ENCODE data around the gene CDK5. TPM values are rescaled to one million over a fixed set of nuclear protein-coding genes. Genes with fewer than 3 reads are reported as not detected.

The CDK5 gene
- total and polyA plus RNA-seq, 2 donors (not counting 1 experiment from before 2014, with no cell fraction given) = 15.1 to 27.7 TPM

- H3K4me1 ChIP-seq (ENCODE audit: control insufficient read depth, extremely low read depth, insufficient read depth, low read length) = peaks cover 21% of the 10 kb centered on the region
Measured at GRCh38 chr7:151088019-151088855, 30.5 kb upstream of the CDK5 start.

GRCh38 chr7:151087245-151088018 lies 29.7 kb upstream of the CDK5 start:
- TF ChIP-seq CTCF (conservative IDR thresholded peaks at IDR 0.05 in 1 of 2, IDR thresholded peaks at IDR 0.05 in 1 of 2; ENCODE audit: low read depth in 1 of 2, low read length in 2 of 2) = peak in 1 of 2 donors; percentile 2
- TF ChIP-seq EZH2 (IDR thresholded peaks at IDR 0.05; ENCODE audit: low read length, missing control alignments) = no peak
- H3K79me2 ChIP-seq (ENCODE audit: control insufficient read depth, insufficient read depth, low read length) = peaks cover 58% of the 10 kb centered on the region
- peak overlapping the region; percentile 96 for H3K4me2 ChIP-seq (ENCODE audit: extremely low read depth, insufficient read depth, low read length)
- H3K27ac ChIP-seq (ENCODE audit: insufficient read depth, low read length) = peak overlapping the region; percentile 88
- H3K4me3 ChIP-seq (replicated peaks in 1 of 4; ENCODE audit: control extremely low read depth in 1 of 4, insufficient read depth in 1 of 4, low read depth in 3 of 4, low read length in 4 of 4) = peak overlapping the region; percentile 67 to 96 (median 81)
- peaks cover 23% of the 10 kb centered on the region for H3K4me1 ChIP-seq (ENCODE audit: control insufficient read depth, extremely low read depth, insufficient read depth, low read length)
- H3K27me3 ChIP-seq (ENCODE audit: control insufficient read depth, insufficient read depth, low read length) = no peaks in the 10 kb centered on the region
- no peaks in the 10 kb centered on the region for H3K36me3 ChIP-seq (ENCODE audit: control insufficient read depth, insufficient read depth, low read length)
- H2AFZ ChIP-seq (ENCODE audit: low read length) = no peak overlapping the region
- peak; percentile 60 to 62 for DNase-seq (ENCODE audit: low read depth in 2 of 2)
- peak overlapping the region; percentile 83 for H3K9ac ChIP-seq (ENCODE audit: insufficient read depth, low read length)
- H4K20me1 ChIP-seq (ENCODE audit: control insufficient read depth, extremely low read depth, insufficient read depth, low read length) = no peaks in the 10 kb centered on the region
- no peaks in the 10 kb centered on the region for H3K9me3 ChIP-seq (ENCODE audit: control insufficient read depth, insufficient read depth, low read depth, low read length)

More at GRCh38 chr7:151088019-151088855, 30.5 kb upstream of the CDK5 start:
- H3K36me3 ChIP-seq (ENCODE audit: control insufficient read depth, insufficient read depth, low read length) = no peaks in the 10 kb centered on the region
- peak overlapping the region; percentile 61 to 96 (median 81) for H3K4me3 ChIP-seq (replicated peaks in 1 of 4; ENCODE audit: control extremely low read depth in 1 of 4, insufficient read depth in 1 of 4, low read depth in 3 of 4, low read length in 4 of 4)
- H3K27ac ChIP-seq (ENCODE audit: insufficient read depth, low read length) = peak overlapping the region; percentile 88
- no peaks in the 10 kb centered on the region for H3K27me3 ChIP-seq (ENCODE audit: control insufficient read depth, insufficient read depth, low read length)
- no peak for TF ChIP-seq EZH2 (IDR thresholded peaks at IDR 0.05; ENCODE audit: low read length, missing control alignments)
- no peak for TF ChIP-seq CTCF (conservative IDR thresholded peaks at IDR 0.05 in 1 of 2, IDR thresholded peaks at IDR 0.05 in 1 of 2; ENCODE audit: low read depth in 1 of 2, low read length in 2 of 2)
- peaks cover 63% of the 10 kb centered on the region for H3K79me2 ChIP-seq (ENCODE audit: control insufficient read depth, insufficient read depth, low read length)
- no peak overlapping the region for H2AFZ ChIP-seq (ENCODE audit: low read length)
- H3K4me2 ChIP-seq (ENCODE audit: extremely low read depth, insufficient read depth, low read length) = peak overlapping the region; percentile 96
- H3K9ac ChIP-seq (ENCODE audit: insufficient read depth, low read length) = peak overlapping the region; percentile 83
- no peaks in the 10 kb centered on the region for H3K9me3 ChIP-seq (ENCODE audit: control insufficient read depth, insufficient read depth, low read depth, low read length)
- H4K20me1 ChIP-seq (ENCODE audit: control insufficient read depth, extremely low read depth, insufficient read depth, low read length) = no peaks in the 10 kb centered on the region
- DNase-seq (ENCODE audit: low read depth in 2 of 2) = peak; percentile 17 to 42

- Histone ChIP-seq H2AFZ (ENCODE audit: low read length) (no peak overlapping the region), H3K4me2 (ENCODE audit: extremely low read depth, insufficient read depth, low read length) (peak overlapping the region; percentile 90), H3K27ac (ENCODE audit: insufficient read depth, low read length) (peak overlapping the region; percentile 88), H3K27me3 (ENCODE audit: control insufficient read depth, insufficient read depth, low read length) (no peaks in the 10 kb centered on the region), H4K20me1 (ENCODE audit: control insufficient read depth, extremely low read depth, insufficient read depth, low read length) (no peaks in the 10 kb centered on the region), H3K36me3 (ENCODE audit: control insufficient read depth, insufficient read depth, low read length) (peaks cover 4% of the 10 kb centered on the region), H3K4me3 (replicated peaks in 1 of 4; ENCODE audit: control extremely low read depth in 1 of 4, insufficient read depth in 1 of 4, low read depth in 3 of 4, low read length in 4 of 4) (peak overlapping the region; percentile 67 to 96 (median 81)), H3K79me2 (ENCODE audit: control insufficient read depth, insufficient read depth, low read length) (peaks cover 58% of the 10 kb centered on the region), H3K4me1 (ENCODE audit: control insufficient read depth, extremely low read depth, insufficient read depth, low read length) (peaks cover 29% of the 10 kb centered on the region), H3K9me3 (ENCODE audit: control insufficient read depth, insufficient read depth, low read depth, low read length) (no peaks in the 10 kb centered on the region), H3K9ac (ENCODE audit: insufficient read depth, low read length) (peak overlapping the region; percentile 83)
- no peak for TF ChIP-seq CTCF (conservative IDR thresholded peaks at IDR 0.05 in 1 of 2, IDR thresholded peaks at IDR 0.05 in 1 of 2; ENCODE audit: low read depth in 1 of 2, low read length in 2 of 2)
- no peak for TF ChIP-seq EZH2 (IDR thresholded peaks at IDR 0.05; ENCODE audit: low read length, missing control alignments)
- DNase-seq (ENCODE audit: low read depth in 2 of 2) = peak in 1 of 2 donors; percentile 37
Measured at GRCh38 chr7:151086802-151087244, 29.1 kb upstream of the CDK5 start.

All from fibroblast of lung (primary cell).